Activated T-cell treated with anti-CD3 and anti-CD28 coated beads, Interleukin-2, amount 50 U/mL, for 24 hours (primary cell): Measurements from ENCODE around the gene SETMAR.
"Not testable (repeated sequence)": the region's sequence is repeated elsewhere in the genome, so short reads cannot be mapped to it uniquely, and the experiment has no call there.

ENCODE experiments used
- DNase-seq: peaks from one replicate; pipeline ENCODE4 v3.0.0-alpha.2; 2020
- H3K27ac Mint-ChIP-seq: 2 replicates; pipeline ENCODE4 v1.8.0; 2020; ENCODE audit warnings: mild to moderate bottlenecking, mixed read lengths
- H3K27me3 Mint-ChIP-seq: 2 replicates; pipeline ENCODE4 v1.8.0; 2020; ENCODE audit warnings: mixed read lengths
- H3K36me3 Mint-ChIP-seq: 2 replicates; pipeline ENCODE4 v1.8.0; 2020; ENCODE audit warnings: low read depth, mixed read lengths
- H3K4me1 Mint-ChIP-seq: 2 replicates; pipeline ENCODE4 v1.8.0; 2020; ENCODE audit warnings: low read depth, mixed read lengths
- H3K4me3 Mint-ChIP-seq: 2 replicates; pipeline ENCODE4 v1.8.0; 2020; ENCODE audit warnings: mild to moderate bottlenecking, moderate library complexity, mixed read lengths
- H3K9me3 Mint-ChIP-seq: 2 replicates; pipeline ENCODE4 v1.8.0; 2020; ENCODE audit warnings: mixed read lengths

Gene SETMAR

DNA sequence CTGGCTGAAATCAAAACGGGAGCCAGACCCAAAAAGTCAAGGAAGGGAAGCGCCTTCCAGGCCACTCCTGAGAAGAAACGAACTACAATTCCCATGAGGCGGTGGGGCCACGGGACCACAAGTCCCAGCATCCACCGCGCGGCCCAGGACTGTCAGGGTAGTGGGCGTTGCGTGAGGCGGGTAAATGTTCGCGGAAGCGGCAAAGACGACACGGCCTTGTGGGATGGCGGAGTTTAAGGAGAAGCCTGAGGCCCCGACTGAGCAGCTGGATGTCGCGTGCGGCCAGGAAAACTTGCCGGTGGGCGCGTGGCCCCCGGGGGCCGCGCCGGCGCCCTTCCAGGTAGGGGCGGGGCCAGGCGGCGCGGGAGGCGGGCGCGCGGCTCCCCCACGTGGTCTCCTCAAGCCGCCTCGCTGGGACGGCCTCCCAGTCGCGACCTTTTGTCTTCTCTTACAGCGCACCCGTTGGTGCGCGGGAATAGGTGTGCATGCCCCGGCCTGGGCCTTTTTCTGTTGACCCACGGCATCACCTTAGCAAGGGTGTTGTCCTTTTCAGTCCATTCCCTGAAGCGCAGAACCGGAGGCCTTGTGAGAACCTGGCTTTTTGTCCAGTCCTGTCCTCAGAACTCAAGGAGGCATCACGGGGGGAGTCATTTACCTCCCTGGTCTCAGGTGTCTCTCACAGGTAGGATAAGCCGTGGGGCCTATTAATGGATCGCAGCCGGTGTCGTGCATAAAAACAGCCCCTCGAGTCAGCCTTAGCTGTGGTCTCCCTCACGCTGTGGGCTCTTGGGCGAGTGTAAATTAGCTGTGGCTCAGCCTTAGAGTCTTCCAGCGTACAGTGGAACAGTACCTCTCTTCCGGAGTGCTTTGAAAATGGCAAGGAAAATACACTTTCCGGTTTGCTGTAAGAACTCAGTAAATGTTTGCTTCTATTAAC lies at the start of gene SETMAR:
Gene SETMAR, plus strand, starts transcription at position 183 of the 937 bp plus-strand sequence. Its CDS starts 2 bp downstream, at position 185.
- peak; percentile 91 for DNase-seq
- H3K36me3 Mint-ChIP-seq, result peaks cover 43% of the 10 kb centered on the region
- peaks cover 32% of the 10 kb centered on the region for H3K4me1 Mint-ChIP-seq
- peak within 1 kb of the TSS; percentile 91 for H3K4me3 Mint-ChIP-seq
- H3K27me3 Mint-ChIP-seq, result no peaks in the 10 kb centered on the region
- H3K27ac Mint-ChIP-seq, result peak within 1 kb of the TSS; percentile 100
- no peaks in the 10 kb centered on the region for H3K9me3 Mint-ChIP-seq

DNA sequence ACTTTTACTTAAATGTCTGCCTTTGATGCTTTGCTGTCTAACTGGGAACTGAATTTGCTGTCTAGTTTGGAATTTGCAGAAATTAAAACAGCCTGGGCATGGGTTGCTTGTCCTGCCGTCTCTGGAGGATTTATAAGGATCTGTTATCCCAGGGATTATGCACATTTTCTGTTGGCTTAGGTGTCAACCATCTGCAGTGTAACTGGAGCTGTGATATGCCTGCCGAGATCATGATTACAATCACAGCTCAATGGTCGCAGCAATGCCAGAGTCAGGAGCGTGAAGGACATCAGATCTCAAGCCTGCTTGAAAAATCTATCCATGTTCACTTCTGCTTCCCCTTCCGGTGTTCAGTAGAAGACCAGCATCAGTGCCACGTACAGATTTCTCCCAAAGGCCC lies 41.8 kb upstream of the SETMAR start:
- H3K27ac Mint-ChIP-seq, result no peak overlapping the region
- no peaks in the 10 kb centered on the region for H3K36me3 Mint-ChIP-seq
- DNase-seq, result no peak
- H3K4me3 Mint-ChIP-seq, result no peak overlapping the region
- H3K9me3 Mint-ChIP-seq, result no peaks in the 10 kb centered on the region
- H3K27me3 Mint-ChIP-seq, result no peaks in the 10 kb centered on the region
- no peaks in the 10 kb centered on the region for H3K4me1 Mint-ChIP-seq

DNA sequence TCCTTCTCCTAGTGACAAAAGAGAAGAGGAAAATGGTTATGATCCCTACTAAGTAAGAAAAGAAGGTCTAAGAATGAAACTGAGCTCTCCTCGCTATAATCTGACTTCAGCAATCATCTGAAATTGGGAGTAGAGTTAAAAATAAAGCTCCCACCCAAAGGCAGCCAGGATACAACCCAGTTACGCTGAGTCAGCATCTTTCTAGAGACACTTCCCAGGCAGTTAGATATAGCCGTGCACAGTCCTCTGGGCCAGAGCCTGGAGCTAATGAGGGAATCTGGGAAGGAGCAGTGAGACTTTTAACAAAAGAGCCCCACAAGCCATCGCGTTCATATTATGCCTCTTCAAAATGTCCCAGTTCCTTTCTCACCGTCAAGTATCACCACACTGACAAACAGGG lies 39.1 kb upstream of the SETMAR start:
- no peak for DNase-seq
- Mint-ChIP-seq H3K9me3 (no peaks in the 10 kb centered on the region), H3K4me3 (no peak overlapping the region), H3K4me1 (no peaks in the 10 kb centered on the region), H3K27me3 (no peaks in the 10 kb centered on the region), H3K36me3 (no peaks in the 10 kb centered on the region), H3K27ac (no peak overlapping the region)

DNA sequence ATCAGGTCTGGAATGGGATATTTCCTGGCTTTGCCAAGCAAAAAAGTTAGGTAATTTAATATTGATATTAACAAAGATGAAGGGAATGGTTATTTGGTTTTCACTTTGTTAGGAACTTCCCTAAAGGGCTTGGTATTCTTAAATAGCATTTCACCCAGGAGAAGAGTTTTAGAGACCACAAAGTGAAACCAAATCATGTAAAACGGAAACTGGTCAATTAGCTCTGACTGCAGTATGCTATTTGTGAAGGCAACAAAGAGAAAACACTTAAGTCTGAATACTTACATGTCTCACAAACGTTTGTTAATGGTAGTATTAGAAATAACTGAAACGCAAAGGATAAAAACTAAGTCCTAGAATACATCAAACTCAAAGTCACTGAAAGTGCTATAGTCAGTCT lies 32.4 kb upstream of the SETMAR start:
- H3K4me1 Mint-ChIP-seq, result peaks cover 8% of the 10 kb centered on the region
- DNase-seq, result no peak

DNA sequence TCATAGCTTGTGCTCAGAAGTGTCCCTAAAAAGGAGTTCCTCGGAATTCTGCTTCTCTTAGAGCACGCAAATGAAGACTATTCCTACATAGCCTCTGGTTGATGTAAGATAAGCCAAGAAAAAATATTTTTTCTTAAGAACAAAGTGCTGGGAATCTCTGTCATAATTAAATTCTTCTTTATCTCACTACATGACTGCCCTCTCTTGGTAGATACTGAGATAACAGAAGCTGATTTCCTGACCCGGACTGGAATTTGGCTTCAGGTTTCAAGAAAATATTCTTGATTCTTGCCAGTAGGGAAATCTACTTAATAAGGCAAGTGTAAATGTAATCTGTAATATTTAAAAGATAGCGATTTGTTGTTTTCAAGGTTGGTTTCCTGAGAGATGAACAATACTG lies 31.3 kb upstream of the SETMAR start:
- Mint-ChIP-seq H3K4me1 (peaks cover 8% of the 10 kb centered on the region), H3K36me3 (no peaks in the 10 kb centered on the region), H3K27ac (no peak overlapping the region), H3K9me3 (no peaks in the 10 kb centered on the region), H3K27me3 (no peaks in the 10 kb centered on the region), H3K4me3 (no peak overlapping the region)
- no peak for DNase-seq

More for the DNA sequence above, 32.4 kb upstream of the SETMAR start:
- H3K36me3 Mint-ChIP-seq, result no peaks in the 10 kb centered on the region
- no peaks in the 10 kb centered on the region for H3K27me3 Mint-ChIP-seq
- no peak overlapping the region for H3K27ac Mint-ChIP-seq
- no peak overlapping the region for H3K4me3 Mint-ChIP-seq
- no peaks in the 10 kb centered on the region for H3K9me3 Mint-ChIP-seq

DNA sequence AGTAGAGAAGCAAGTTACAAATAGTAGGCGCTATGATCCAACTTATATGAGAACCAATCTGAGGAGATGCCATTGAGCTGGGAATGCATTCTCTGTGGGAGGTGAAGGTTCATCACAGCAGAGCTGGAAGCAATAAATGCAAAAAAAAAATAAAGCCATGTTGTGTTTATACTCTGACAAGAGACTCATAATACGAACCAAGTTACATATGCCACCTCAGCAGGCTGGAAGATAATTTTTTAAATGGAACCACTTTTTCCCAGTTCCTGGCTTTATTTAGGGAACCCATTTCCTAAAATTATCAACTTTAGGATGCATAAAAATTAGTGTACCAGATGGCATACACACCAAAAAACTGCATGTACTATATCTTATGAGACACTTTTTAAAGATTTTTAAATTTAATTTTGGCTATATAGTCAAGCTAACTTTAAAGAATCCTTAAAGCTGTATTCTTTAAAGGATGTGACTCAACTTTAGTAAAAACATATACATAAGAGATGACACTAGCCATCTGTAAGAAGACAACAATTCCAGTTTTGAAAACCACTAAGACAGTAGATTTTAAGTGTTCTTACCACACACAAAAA lies 23.6 kb upstream of the SETMAR start:
- H3K27ac Mint-ChIP-seq, result no peak overlapping the region
- no peak overlapping the region for H3K4me3 Mint-ChIP-seq
- no peaks in the 10 kb centered on the region for H3K9me3 Mint-ChIP-seq
- H3K27me3 Mint-ChIP-seq, result no peaks in the 10 kb centered on the region
- no peaks in the 10 kb centered on the region for H3K4me1 Mint-ChIP-seq
- no peak for DNase-seq
- no peaks in the 10 kb centered on the region for H3K36me3 Mint-ChIP-seq

DNA sequence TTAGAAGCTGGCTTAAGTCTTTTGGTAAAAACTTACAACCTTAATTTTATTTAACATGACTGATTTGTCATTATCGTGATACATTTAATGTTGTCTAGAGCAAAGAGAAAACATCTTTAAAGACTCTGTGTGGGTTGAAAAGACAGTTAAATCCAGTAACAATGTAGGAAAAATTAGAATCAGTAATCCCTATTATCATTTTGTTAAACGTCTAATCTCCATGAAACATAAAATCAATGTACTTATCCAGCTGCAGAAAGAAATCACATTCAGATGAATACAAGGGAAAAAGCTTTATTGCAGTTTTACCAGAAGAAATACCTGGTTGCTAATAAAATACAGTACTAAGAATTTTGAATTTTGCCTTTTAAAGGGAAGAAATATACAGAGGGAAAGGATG lies 21.2 kb upstream of the SETMAR start:
- Mint-ChIP-seq H3K4me3 (no peak overlapping the region), H3K27ac (no peak overlapping the region), H3K36me3 (no peaks in the 10 kb centered on the region), H3K9me3 (no peaks in the 10 kb centered on the region), H3K27me3 (no peaks in the 10 kb centered on the region), H3K4me1 (no peaks in the 10 kb centered on the region)
- no peak for DNase-seq

DNA sequence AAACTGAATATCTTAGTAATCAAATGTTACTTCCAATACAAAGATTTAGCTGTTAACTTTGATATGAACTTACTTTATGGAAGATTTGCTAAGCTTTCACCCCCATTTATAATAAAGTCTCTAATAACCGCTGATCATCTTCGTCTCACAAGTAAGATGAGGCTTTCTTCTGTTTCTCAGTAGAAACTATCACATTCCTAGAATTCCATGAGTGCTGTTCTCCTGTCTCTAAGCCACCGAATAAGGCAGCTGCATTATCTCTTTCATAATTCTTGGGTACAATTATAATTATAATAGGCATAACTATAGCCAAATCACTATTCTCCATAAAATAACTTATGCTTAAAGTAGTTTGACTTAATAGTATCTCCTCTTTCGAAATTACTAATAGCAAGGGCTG lies 18.3 kb upstream of the SETMAR start:
- H3K9me3 Mint-ChIP-seq, result no peaks in the 10 kb centered on the region
- H3K27me3 Mint-ChIP-seq, result no peaks in the 10 kb centered on the region
- H3K4me1 Mint-ChIP-seq, result no peaks in the 10 kb centered on the region
- H3K27ac Mint-ChIP-seq, result no peak overlapping the region
- no peak for DNase-seq
- no peaks in the 10 kb centered on the region for H3K36me3 Mint-ChIP-seq
- H3K4me3 Mint-ChIP-seq, result no peak overlapping the region

DNA sequence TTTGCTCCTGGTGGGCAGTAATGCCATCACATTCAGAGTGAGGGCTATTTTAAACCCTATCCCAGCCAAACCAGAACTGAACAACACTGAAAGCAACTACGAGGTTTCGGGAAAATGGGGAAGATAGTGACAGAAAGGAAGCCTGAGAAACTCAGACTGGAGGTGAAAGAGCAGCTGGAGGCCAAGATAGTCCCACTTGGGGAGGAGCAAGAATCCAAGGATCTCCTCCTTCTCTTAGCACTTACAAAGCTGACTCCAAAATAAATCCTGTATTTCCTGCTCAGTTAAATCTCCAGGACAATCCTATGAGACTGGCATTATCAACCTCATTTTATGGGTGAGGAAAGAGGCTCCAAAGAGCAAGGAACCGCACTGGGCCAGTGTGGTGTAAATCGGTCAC lies 14.1 kb upstream of the SETMAR start:
- Mint-ChIP-seq H3K4me3 (no peak overlapping the region), H3K27ac (no peak overlapping the region), H3K36me3 (no peaks in the 10 kb centered on the region), H3K27me3 (no peaks in the 10 kb centered on the region), H3K9me3 (no peaks in the 10 kb centered on the region), H3K4me1 (peaks cover 12% of the 10 kb centered on the region)
- no peak for DNase-seq

DNA sequence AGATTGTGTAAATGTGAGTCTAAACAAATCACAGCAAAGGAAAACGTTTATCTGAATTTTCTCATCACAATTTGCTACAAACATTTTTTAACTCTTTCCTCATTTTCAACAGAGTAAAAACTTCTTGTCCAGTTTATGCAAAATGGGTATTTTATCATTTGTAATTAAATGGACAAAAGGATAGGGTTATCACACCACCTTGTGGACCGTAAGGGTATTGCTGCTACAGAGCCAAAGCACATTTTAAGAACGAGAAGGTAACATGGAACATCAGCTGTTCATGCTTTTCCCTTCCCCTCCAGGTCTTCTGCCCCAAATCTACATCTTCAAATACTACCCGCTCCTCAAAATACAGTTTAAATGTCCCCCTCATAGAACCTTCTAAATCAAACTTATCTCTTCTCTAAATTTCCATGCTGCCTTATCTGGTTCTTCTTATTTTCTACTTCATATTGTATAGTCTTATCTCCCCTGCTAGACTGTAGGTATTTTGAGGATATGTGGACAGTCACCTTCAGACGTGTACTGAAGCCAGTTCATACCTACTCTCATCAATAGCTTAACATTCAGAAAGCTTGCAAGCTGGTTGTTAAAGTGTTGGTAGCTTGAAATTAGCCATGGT lies 12.8 kb upstream of the SETMAR start:
- H3K27ac Mint-ChIP-seq, result no peak overlapping the region
- no peak for DNase-seq
- no peaks in the 10 kb centered on the region for H3K9me3 Mint-ChIP-seq
- H3K27me3 Mint-ChIP-seq, result no peaks in the 10 kb centered on the region
- no peaks in the 10 kb centered on the region for H3K36me3 Mint-ChIP-seq
- H3K4me1 Mint-ChIP-seq, result peaks cover 12% of the 10 kb centered on the region
- no peak overlapping the region for H3K4me3 Mint-ChIP-seq

DNA sequence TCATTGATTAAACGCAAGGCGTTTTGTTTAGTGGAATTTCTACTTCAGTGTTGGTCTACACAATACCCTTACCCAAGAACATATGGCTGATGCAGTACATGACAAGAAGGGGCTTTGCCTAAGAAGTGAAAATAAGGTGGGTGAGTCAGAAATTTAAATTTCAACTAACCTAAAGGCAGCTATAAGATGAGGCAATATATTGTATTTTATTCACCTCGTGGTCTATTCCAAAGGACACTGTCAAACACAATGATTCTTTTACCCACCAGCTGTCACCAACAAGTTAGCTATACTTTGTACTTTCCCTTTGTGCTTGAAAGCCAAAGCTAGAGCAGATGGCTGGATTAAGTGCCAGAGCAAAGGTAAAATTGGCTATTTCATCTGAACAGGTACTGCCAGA lies 10.9 kb upstream of the SETMAR start:
- no peak for DNase-seq
- Mint-ChIP-seq H3K27ac (no peak overlapping the region), H3K4me3 (no peak overlapping the region), H3K27me3 (no peaks in the 10 kb centered on the region), H3K9me3 (no peaks in the 10 kb centered on the region), H3K4me1 (peaks cover 12% of the 10 kb centered on the region), H3K36me3 (no peaks in the 10 kb centered on the region)

DNA sequence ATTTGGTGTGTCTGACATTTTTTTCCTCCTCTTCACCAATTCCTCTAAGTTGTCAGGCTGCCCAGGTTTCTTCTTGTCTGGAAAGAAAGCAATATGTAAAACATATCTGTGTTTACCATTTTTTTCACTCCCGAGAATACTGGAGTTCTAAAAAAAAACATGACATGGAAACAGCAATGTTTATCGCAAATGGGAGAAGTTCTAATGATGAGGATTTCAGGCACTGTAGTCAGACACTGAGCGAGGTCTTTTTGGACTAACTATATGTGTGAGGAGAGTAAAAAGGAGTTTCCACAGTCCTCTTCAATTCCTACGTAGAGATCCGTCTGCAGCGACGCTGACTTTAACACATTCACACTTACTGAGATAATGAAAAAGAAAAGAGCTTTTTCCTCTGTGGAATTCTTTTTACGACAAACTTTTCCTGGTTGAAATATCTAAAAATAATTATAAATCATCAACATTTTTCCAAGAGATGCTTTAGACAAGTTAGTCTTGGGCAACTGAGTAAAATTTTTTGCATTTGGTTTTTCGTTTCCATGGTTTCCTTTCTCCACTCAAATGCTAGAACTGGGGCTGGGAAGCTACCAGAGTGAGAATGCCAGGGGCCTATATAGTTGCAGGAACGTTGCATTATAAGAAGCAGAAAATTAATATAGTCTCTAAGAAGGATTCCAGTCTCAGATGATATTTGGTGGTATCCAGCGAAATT lies 8.4 kb upstream of the SETMAR start:
- Mint-ChIP-seq H3K27me3 (no peaks in the 10 kb centered on the region), H3K4me3 (no peak overlapping the region), H3K27ac (no peak overlapping the region), H3K4me1 (peaks cover 12% of the 10 kb centered on the region), H3K9me3 (no peaks in the 10 kb centered on the region), H3K36me3 (no peaks in the 10 kb centered on the region)
- no peak for DNase-seq

DNA sequence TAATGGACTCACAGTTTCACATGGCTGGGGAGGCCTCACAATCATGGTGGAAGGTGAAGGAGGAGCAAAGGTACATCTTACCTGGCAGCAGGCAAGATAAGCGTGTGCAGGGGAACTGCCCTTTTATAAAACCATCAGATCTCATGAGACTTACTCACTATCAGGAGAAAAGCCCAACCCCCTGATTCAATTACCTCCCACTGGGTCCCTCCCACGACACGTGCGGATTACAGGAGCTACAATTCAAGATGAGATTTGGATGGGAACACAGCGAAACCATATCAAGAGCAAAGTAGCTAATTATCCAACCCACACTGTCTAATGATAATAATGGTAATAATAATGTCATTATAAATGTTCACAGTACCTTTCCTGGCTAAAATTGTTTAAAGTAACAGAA lies 6.7 kb upstream of the SETMAR start:
- not testable (repeated sequence) for H3K27me3 Mint-ChIP-seq, H3K36me3 Mint-ChIP-seq, H3K27ac Mint-ChIP-seq, H3K9me3 Mint-ChIP-seq, H3K4me3 Mint-ChIP-seq, DNase-seq
- peaks cover 13% of the 10 kb centered on the region for H3K4me1 Mint-ChIP-seq

DNA sequence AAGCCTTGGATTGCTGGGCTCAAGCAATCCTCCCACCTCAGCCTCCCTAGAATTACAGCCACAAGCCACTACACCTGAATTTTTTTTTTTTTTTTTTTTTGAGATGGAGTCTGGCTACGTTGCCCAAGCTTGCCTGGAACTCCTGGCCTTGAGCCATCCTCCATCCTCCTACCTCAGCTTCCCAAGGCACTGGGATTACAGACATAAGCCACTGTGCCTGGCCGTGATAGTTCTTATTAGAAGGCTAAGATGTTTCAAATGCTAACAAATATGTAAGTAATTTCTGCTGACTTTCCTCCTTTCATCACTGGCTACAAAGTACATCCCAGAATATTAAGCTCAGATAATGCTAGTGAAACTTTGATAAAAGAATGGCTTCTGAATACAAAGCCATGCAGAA lies 5.7 kb upstream of the SETMAR start:
- no peaks in the 10 kb centered on the region for H3K27me3 Mint-ChIP-seq
- no peaks in the 10 kb centered on the region for H3K36me3 Mint-ChIP-seq
- H3K9me3 Mint-ChIP-seq, result no peaks in the 10 kb centered on the region
- no peak for DNase-seq
- peaks cover 9% of the 10 kb centered on the region for H3K4me1 Mint-ChIP-seq
- no peak overlapping the region for H3K4me3 Mint-ChIP-seq
- H3K27ac Mint-ChIP-seq, result no peak overlapping the region
